Smooth muscle cell (in vitro differentiated cells): ENCODE data around the gene HAPLN3. TPM values are rescaled to one million over a fixed set of nuclear protein-coding genes. Genes with fewer than 3 reads are reported as not detected.

Experiments
- DNase-seq: peaks from one replicate; lab custom pipeline; 2025; ENCODE audit not compliant: unreplicated experiment; lab: John Stamatoyannopoulos, UW
- H2AFZ ChIP-seq: fragments of 200-600 bp; sonication (generic); 2 replicates; pipeline ENCODE4 v1.6.0; 2016; ENCODE audit warnings: antibody characterized with exemption, low read depth, mild to moderate bottlenecking
- H3F3A ChIP-seq: fragments of 200-600 bp; sonication (generic); 2 replicates; pipeline ENCODE4 v1.6.0; 2017; ENCODE audit warnings: antibody characterized with exemption, low read depth
- H3K27ac ChIP-seq: fragments of 200-600 bp; sonication (generic); 2 replicates; pipeline ENCODE4 v1.5.1; 2016; ENCODE audit warnings: low read depth, mild to moderate bottlenecking
- H3K27me3 ChIP-seq: fragments of 200-600 bp; sonication (generic); 2 replicates; pipeline ENCODE4 v1.6.1; 2016; ENCODE audit warnings: low read depth, mild to moderate bottlenecking
- H3K36me3 ChIP-seq: fragments of 200-600 bp; sonication (generic); 2 replicates; pipeline ENCODE4 v1.5.1; 2016; ENCODE audit warnings: low read depth
- H3K4me1 ChIP-seq: fragments of 200-600 bp; sonication (generic); 2 replicates; pipeline ENCODE4 v1.5.1; 2016; ENCODE audit warnings: low read depth
- H3K4me2 ChIP-seq: fragments of 200-600 bp; sonication (generic); 2 replicates; pipeline ENCODE4 v1.6.0; 2016; ENCODE audit warnings: mild to moderate bottlenecking
- H3K4me3 ChIP-seq: fragments of 200-600 bp; sonication (generic); 2 replicates; pipeline ENCODE4 v1.5.1; 2016; ENCODE audit warnings: mild to moderate bottlenecking
- H3K79me2 ChIP-seq: fragments of 200-600 bp; sonication (generic); 2 replicates; pipeline ENCODE4 v1.6.0; 2016; ENCODE audit warnings: low read depth, mild to moderate bottlenecking
- H3K9ac ChIP-seq: fragments of 200-600 bp; sonication (generic); 2 replicates; pipeline ENCODE4 v1.6.0; 2016; ENCODE audit warnings: low read depth
- H3K9me3 ChIP-seq: fragments of 200-600 bp; sonication (generic); replicated peaks from 2 replicates; pipeline ENCODE4 v1.5.1; 2016; ENCODE audit warnings: low read depth
- H4K20me1 ChIP-seq: fragments of 200-600 bp; sonication (generic); 2 replicates; pipeline ENCODE4 v1.6.0; 2016; ENCODE audit warnings: low read depth
- WGBS: methylation state at CpG from one replicate; pipeline ENCODE4 v1.1.7; 2016; ENCODE audit warnings: low lambda C conversion rate; 5-methylcytosine and 5-hydroxymethylcytosine counted together
- polyA plus RNA-seq: library from polyadenylated mRNA; unstranded; fragments of >200 nt; fragmentation: Nextera tagmentation; extraction: Ambion mirVana; gene quantifications from 2 replicates; pipeline ENCODE4 v1.2.1, GENCODE V29; 2016
- total RNA-seq: library from RNA; depleted of rRNA; stranded (reverse); fragments of >200 nt; gene quantifications from 2 replicates; pipeline ENCODE4 v1.2.3, GENCODE V29; 2014
- TF ChIP-seq, protein P1 (sequence below): fragments of 200-600 bp; sonication (generic); IDR thresholded peaks from 2 replicates; pipeline ENCODE4 v1.5.1; 2017; ENCODE audit warnings: borderline replicate concordance, mild to moderate bottlenecking, antibody characterized with exemption; ENCODE audit not compliant: insufficient read depth, poor library complexity, severe bottlenecking

HAPLN3 gene
- total and polyA plus RNA-seq, 2 experiments from 2014 or later: 4.5 to 5.2 TPM

DNA sequence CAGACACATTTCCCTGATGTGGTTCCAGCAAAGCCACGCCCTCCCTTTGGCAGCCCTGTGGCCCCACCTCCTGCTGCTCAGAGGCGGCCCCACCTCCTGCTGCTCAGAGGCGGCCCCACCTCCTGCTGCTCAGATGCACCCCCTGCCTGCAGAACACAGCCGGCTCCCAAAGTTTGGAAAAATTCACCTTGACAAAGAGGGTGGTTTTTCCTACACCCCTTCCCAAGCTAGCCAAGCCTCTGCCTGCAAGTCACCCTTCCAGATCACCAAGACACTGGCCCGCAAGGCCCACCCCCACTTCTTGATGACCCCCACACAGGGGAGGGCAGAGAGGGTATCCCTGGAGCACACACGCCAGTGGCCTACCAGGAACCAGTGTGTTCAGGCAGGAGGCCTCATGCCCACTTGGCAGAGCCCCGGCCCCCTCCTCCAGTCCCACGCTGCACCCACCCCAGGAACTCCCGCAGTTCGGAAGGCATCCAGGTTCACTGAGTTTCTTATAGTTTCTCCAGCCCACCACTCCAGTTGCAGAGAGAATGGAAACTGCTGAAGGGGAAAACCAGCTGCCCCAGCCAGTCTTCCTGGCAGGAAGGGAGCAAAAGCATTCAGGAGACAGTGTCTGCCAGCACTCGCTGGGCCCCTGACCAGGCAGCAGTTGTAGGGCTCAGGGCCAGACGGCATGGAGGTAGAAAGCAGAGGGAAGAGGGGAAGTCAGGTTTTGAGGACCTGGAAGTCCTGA is 2.3 kb upstream of the HAPLN3 start:
- H3K36me3 ChIP-seq: no peaks in the 10 kb centered on the region
- no peaks in the 10 kb centered on the region for H3K9me3 ChIP-seq
- no peaks in the 10 kb centered on the region for H3K79me2 ChIP-seq
- TF ChIP-seq, protein P1, sequence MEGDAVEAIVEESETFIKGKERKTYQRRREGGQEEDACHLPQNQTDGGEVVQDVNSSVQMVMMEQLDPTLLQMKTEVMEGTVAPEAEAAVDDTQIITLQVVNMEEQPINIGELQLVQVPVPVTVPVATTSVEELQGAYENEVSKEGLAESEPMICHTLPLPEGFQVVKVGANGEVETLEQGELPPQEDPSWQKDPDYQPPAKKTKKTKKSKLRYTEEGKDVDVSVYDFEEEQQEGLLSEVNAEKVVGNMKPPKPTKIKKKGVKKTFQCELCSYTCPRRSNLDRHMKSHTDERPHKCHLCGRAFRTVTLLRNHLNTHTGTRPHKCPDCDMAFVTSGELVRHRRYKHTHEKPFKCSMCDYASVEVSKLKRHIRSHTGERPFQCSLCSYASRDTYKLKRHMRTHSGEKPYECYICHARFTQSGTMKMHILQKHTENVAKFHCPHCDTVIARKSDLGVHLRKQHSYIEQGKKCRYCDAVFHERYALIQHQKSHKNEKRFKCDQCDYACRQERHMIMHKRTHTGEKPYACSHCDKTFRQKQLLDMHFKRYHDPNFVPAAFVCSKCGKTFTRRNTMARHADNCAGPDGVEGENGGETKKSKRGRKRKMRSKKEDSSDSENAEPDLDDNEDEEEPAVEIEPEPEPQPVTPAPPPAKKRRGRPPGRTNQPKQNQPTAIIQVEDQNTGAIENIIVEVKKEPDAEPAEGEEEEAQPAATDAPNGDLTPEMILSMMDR: peak; percentile 42
- no peak overlapping the region for H3K9ac ChIP-seq
- no peak overlapping the region for H3K4me2 ChIP-seq
- no peak overlapping the region for H3K27ac ChIP-seq
- H3K4me3 ChIP-seq: no peak overlapping the region
- WGBS: 58% methylated on average over 12 of the region's 12 CpGs
- no peak overlapping the region for H2AFZ ChIP-seq
- DNase-seq: peak; percentile 44
- H4K20me1 ChIP-seq: peaks cover 13% of the 10 kb centered on the region
- no peaks in the 10 kb centered on the region for H3F3A ChIP-seq
- H3K4me1 ChIP-seq: peaks cover 27% of the 10 kb centered on the region
- H3K27me3 ChIP-seq: peaks cover 16% of the 10 kb centered on the region

- no peak overlapping the region for H2AFZ ChIP-seq
- DNase-seq: no peak
- H3K27me3 ChIP-seq: peaks cover 16% of the 10 kb centered on the region
- peaks cover 8% of the 10 kb centered on the region for H4K20me1 ChIP-seq
- WGBS: 52% methylated on average over 8 of the region's 8 CpGs
- no peaks in the 10 kb centered on the region for H3K79me2 ChIP-seq
- no peaks in the 10 kb centered on the region for H3K9me3 ChIP-seq
- no peak overlapping the region for H3K9ac ChIP-seq
- H3K4me2 ChIP-seq: no peak overlapping the region
- H3K4me1 ChIP-seq: peaks cover 27% of the 10 kb centered on the region
- H3K4me3 ChIP-seq: no peak overlapping the region
- TF ChIP-seq, protein P1: no peak
- H3K36me3 ChIP-seq: no peaks in the 10 kb centered on the region
- H3F3A ChIP-seq: no peaks in the 10 kb centered on the region
- no peak overlapping the region for H3K27ac ChIP-seq
Observed at GRCh38 chr15:88897142-88897455, 1.8 kb upstream of the HAPLN3 start.

- H3K4me2 ChIP-seq: no peak overlapping the region
- peaks cover 16% of the 10 kb centered on the region for H3K27me3 ChIP-seq
- no peaks in the 10 kb centered on the region for H3K79me2 ChIP-seq
- H3K27ac ChIP-seq: no peak overlapping the region
- DNase-seq: no peak
- H3F3A ChIP-seq: no peaks in the 10 kb centered on the region
- WGBS: 80% methylated on average over 8 of the region's 8 CpGs
- peaks cover 5% of the 10 kb centered on the region for H4K20me1 ChIP-seq
- H3K4me1 ChIP-seq: peaks cover 27% of the 10 kb centered on the region
- no peak overlapping the region for H3K4me3 ChIP-seq
- H3K9me3 ChIP-seq: no peaks in the 10 kb centered on the region
- H2AFZ ChIP-seq: no peak overlapping the region
- TF ChIP-seq, protein P1: no peak
- H3K9ac ChIP-seq: no peak overlapping the region
- H3K36me3 ChIP-seq: no peaks in the 10 kb centered on the region
Observed at GRCh38 chr15:88896333-88897033, 1.1 kb upstream of the HAPLN3 start.
